SK-N-SH (cell line): ENCODE results near the gene MARCHF10. TPM values are rescaled to one million over a fixed set of nuclear protein-coding genes. Genes with fewer than 3 reads are reported as not detected.
A peak's percentile ranks its signal among the peaks of the same experiment; 100 is the strongest.

ENCODE experiments used
- CTCF ChIA-PET: fragments of 300-600, 350-600 bp; formaldehyde crosslinking; extraction: SDS; loops from one replicate; lab custom pipeline; 2021; lab: Yijun Ruan, JAX
- POLR2A ChIA-PET: fragments of 350-600 bp; sonication (Branson Sonifier 250); formaldehyde crosslinking; extraction: SDS; loops from one replicate; lab custom pipeline; 2020; ENCODE audit warnings: antibody characterized with exemption, inconsistent platforms; lab: Yijun Ruan, JAX
- DNase-seq: peaks from one replicate; pipeline ENCODE4 v3.0.0; 2012
- H2AFZ ChIP-seq: fragments of 200-600 bp; sonication (generic); 2 replicates; pipeline ENCODE4 v1.8.1; 2016; ENCODE audit warnings: antibody characterized with exemption, mild to moderate bottlenecking, low read depth
- H3F3A ChIP-seq: fragments of 200-600 bp; sonication (generic); replicated peaks from 2 replicates; pipeline ENCODE3; 2016; ENCODE audit warnings: antibody characterized with exemption, mild to moderate bottlenecking; ENCODE audit not compliant: insufficient read depth
- H3K27ac ChIP-seq, 2 experiments: fragments of 200-500 bp in 1 of 2; fragments of 200-600 bp in 1 of 2; sonication (Bioruptor generic) in 1 of 2; sonication (generic), shearing (Covaris generic) in 1 of 2; 2 replicates each; pipeline versions ENCODE4 v1.5.1 to v1.6.1; 2014 to 2016; ENCODE audit warnings: low read depth in 2 of 2, inconsistent platforms in 1 of 2, low read length in 1 of 2, mild to moderate bottlenecking in 1 of 2, mixed read lengths in 1 of 2
- H3K27me3 ChIP-seq: fragments of 200-600 bp; sonication (generic), shearing (Covaris generic); 2 replicates; pipeline ENCODE4 v1.6.1; 2016; ENCODE audit warnings: mixed run types; ENCODE audit not compliant: insufficient read depth
- H3K36me3 ChIP-seq, 2 experiments: fragments of 200-500 bp in 1 of 2; fragments of 200-600 bp in 1 of 2; sonication (Bioruptor generic) in 1 of 2; sonication (generic) in 1 of 2; replicated peaks in 1 of 2; 2 replicates each; pipeline versions ENCODE3 to v1.5.1; 2014 to 2016; ENCODE audit warnings: low read length in 1 of 2, mild to moderate bottlenecking in 1 of 2; ENCODE audit not compliant: insufficient read depth in 2 of 2, control insufficient read depth in 1 of 2
- H3K4me1 ChIP-seq, 2 experiments: fragments of 200-500 bp in 1 of 2; fragments of 200-600 bp in 1 of 2; sonication (Bioruptor generic) in 1 of 2; sonication (generic), shearing (Covaris generic) in 1 of 2; 2 replicates each; pipeline versions ENCODE4 v1.5.1 to v1.6.1; 2014 to 2016; ENCODE audit warnings: low read depth in 1 of 2, low read length in 1 of 2, mixed run types in 1 of 2; ENCODE audit not compliant: insufficient read depth in 2 of 2, control insufficient read depth in 1 of 2
- H3K4me2 ChIP-seq: fragments of 200-600 bp; sonication (generic), shearing (Covaris generic); 2 replicates; pipeline ENCODE4 v1.6.1; 2017; ENCODE audit warnings: mixed run types
- H3K4me3 ChIP-seq, 2 experiments: fragments of 200-500 bp in 1 of 2; fragments of 200-600 bp in 1 of 2; sonication (Bioruptor generic) in 1 of 2; sonication (generic), shearing (Covaris generic) in 1 of 2; 2 replicates each; pipeline versions ENCODE4 v1.5.1 to v1.8.1; 2014 to 2016; ENCODE audit warnings: low read depth in 2 of 2, inconsistent platforms in 1 of 2, low read length in 1 of 2, mild to moderate bottlenecking in 1 of 2, mixed read lengths in 1 of 2, moderate library complexity in 1 of 2
- H3K79me2 ChIP-seq: fragments of 200-600 bp; sonication (generic); 2 replicates; pipeline ENCODE4 v1.8.1; 2017; ENCODE audit warnings: mild to moderate bottlenecking; ENCODE audit not compliant: insufficient read depth
- H3K9ac ChIP-seq: fragments of 200-600 bp; sonication (generic); 2 replicates; pipeline ENCODE4 v1.6.1; 2017; ENCODE audit warnings: mixed run types
- H3K9me2 ChIP-seq: fragments of 200-600 bp; sonication (generic); 2 replicates; pipeline ENCODE4 v1.6.1; 2017; ENCODE audit warnings: mixed run types
- H3K9me3 ChIP-seq: fragments of 200-600 bp; sonication (generic); 2 replicates; pipeline ENCODE4 v1.6.1; 2017; ENCODE audit warnings: mixed run types, mild to moderate bottlenecking, moderate library complexity
- H4K20me1 ChIP-seq: fragments of 200-600 bp; sonication (generic); 2 replicates; pipeline ENCODE4 v1.6.1; 2017; ENCODE audit warnings: mild to moderate bottlenecking, mixed run types; ENCODE audit not compliant: insufficient read depth
- CHD2 ChIP-seq: fragments of 150-350 bp; IDR thresholded peaks from 2 replicates; pipeline ENCODE4 v1.6.1; 2018; ENCODE audit warnings: low read length; ENCODE audit not compliant: partially characterized antibody
- ELF1 ChIP-seq: IDR thresholded peaks from 2 replicates; pipeline ENCODE4 v1.4.0; 2012
- EZH2phosphoT487 ChIP-seq: fragments of 200-600 bp; sonication (generic); IDR thresholded peaks from 2 replicates; pipeline ENCODE4 v1.6.1; 2017; ENCODE audit warnings: low read depth, mixed run types, mild to moderate bottlenecking, antibody characterized with exemption, moderate library complexity, borderline replicate concordance
- FOXM1 ChIP-seq: IDR thresholded peaks from 2 replicates; pipeline ENCODE4 v1.4.0; 2012; ENCODE audit warnings: low read depth, mild to moderate bottlenecking
- GATA2 ChIP-seq: sonication (generic); formaldehyde crosslinking; IDR thresholded peaks from 2 replicates; pipeline ENCODE4 v1.5.0; 2020; ENCODE audit warnings: mild to moderate bottlenecking, missing genetic modification reagents
- JUND ChIP-seq: IDR thresholded peaks from 2 replicates; pipeline ENCODE4 v1.4.0; 2012
- MAX ChIP-seq: IDR thresholded peaks from 2 replicates; pipeline ENCODE4 v1.4.0; 2012; ENCODE audit warnings: low read depth
- NRF1 ChIP-seq: IDR thresholded peaks from 2 replicates; pipeline ENCODE4 v1.6.1; 2012; ENCODE audit warnings: low read depth, mild to moderate bottlenecking, low read length
- RAD21 ChIP-seq: IDR thresholded peaks from 2 replicates; pipeline ENCODE4 v1.6.1; 2012; ENCODE audit warnings: mild to moderate bottlenecking, low read length
- RXRA ChIP-seq: IDR thresholded peaks from 2 replicates; pipeline ENCODE4 v1.4.0; 2012; ENCODE audit warnings: low read depth, mild to moderate bottlenecking, borderline replicate concordance
- SMC3 ChIP-seq: IDR thresholded peaks from 2 replicates; pipeline ENCODE4 v1.6.1; 2012; ENCODE audit warnings: low read depth, low read length, improper control_type of control experiment
- TCF12 ChIP-seq: IDR thresholded peaks from 2 replicates; pipeline ENCODE4 v1.4.0; 2012
- WGBS: methylation state at CpG from one replicate; pipeline ENCODE4 v1.1.6; 2017; ENCODE audit warnings: low lambda C conversion rate; 5-methylcytosine and 5-hydroxymethylcytosine counted together
- polyA plus RNA-seq, 3 experiments: library from polyadenylated mRNA; depleted of rRNA; stranded (reverse); fragments of >200 nt; gene quantifications; 2 replicates each; pipeline ENCODE4 v1.2.3, GENCODE V29; 2012
- TF ChIP-seq, protein P1 (sequence below): fragments of 200-600 bp; sonication (generic); IDR thresholded peaks from 2 replicates; pipeline ENCODE4 v1.6.1; 2017; ENCODE audit warnings: antibody characterized with exemption, mild to moderate bottlenecking, moderate library complexity
- TF ChIP-seq, protein P2 (sequence below): fragments of 150-350 bp; IDR thresholded peaks from 2 replicates; pipeline ENCODE4 v1.6.1; 2016; ENCODE audit warnings: mild to moderate bottlenecking, low read depth, low read length

MARCHF10 gene
- polyA plus RNA-seq, 1 of the 3 experiments (the other 2 are of a cell fraction), result 0.16 TPM

- Histone ChIP-seq H3K27me3 (no peaks in the 10 kb centered on the region), H3K9me3 (no peaks in the 10 kb centered on the region), H3K4me2 (no peak overlapping the region), H3K9me2 (no peaks in the 10 kb centered on the region), H3K4me3 (no peak overlapping the region), H2AFZ (no peak overlapping the region), H4K20me1 (peaks cover 44% of the 10 kb centered on the region), H3K79me2 (peaks cover 64% of the 10 kb centered on the region), H3F3A (peaks cover 16% of the 10 kb centered on the region), H3K36me3 (peaks cover 41 to 54% of the 10 kb centered on the region in 2 experiments), H3K27ac (no peak overlapping the region), H3K4me1 (peaks cover 0 to 16% of the 10 kb centered on the region in 2 experiments; a peak in 1 of 4 replicates), H3K9ac (no peak overlapping the region)
- CTCF ChIA-PET, result interaction anchor here (1.9 kb wide), 1 partner anchor 10 kb away, joined by 4 read pairs; no protein-coding TSS in a partner anchor
- POLR2A ChIA-PET, result no interaction called here
- TF ChIP-seq RXRA (no peak), MAX (no peak), SMC3 (no peak), JUND (no peak), TCF12 (no peak), RAD21 (no peak), GATA2 (no peak), NRF1 (no peak), FOXM1 (no peak), CHD2 (no peak), ELF1 (no peak), EZH2phosphoT487 (no peak)
- TF ChIP-seq, protein P1, sequence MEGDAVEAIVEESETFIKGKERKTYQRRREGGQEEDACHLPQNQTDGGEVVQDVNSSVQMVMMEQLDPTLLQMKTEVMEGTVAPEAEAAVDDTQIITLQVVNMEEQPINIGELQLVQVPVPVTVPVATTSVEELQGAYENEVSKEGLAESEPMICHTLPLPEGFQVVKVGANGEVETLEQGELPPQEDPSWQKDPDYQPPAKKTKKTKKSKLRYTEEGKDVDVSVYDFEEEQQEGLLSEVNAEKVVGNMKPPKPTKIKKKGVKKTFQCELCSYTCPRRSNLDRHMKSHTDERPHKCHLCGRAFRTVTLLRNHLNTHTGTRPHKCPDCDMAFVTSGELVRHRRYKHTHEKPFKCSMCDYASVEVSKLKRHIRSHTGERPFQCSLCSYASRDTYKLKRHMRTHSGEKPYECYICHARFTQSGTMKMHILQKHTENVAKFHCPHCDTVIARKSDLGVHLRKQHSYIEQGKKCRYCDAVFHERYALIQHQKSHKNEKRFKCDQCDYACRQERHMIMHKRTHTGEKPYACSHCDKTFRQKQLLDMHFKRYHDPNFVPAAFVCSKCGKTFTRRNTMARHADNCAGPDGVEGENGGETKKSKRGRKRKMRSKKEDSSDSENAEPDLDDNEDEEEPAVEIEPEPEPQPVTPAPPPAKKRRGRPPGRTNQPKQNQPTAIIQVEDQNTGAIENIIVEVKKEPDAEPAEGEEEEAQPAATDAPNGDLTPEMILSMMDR, result no peak
- TF ChIP-seq, protein P2, sequence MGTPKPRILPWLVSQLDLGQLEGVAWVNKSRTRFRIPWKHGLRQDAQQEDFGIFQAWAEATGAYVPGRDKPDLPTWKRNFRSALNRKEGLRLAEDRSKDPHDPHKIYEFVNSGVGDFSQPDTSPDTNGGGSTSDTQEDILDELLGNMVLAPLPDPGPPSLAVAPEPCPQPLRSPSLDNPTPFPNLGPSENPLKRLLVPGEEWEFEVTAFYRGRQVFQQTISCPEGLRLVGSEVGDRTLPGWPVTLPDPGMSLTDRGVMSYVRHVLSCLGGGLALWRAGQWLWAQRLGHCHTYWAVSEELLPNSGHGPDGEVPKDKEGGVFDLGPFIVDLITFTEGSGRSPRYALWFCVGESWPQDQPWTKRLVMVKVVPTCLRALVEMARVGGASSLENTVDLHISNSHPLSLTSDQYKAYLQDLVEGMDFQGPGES, result no peak
- DNase-seq, result peak; percentile 47
- WGBS, result 96% methylated on average over 35 of the region's 40 CpGs
Observed at GRCh38 chr17:62666801-62667591, 141.1 kb downstream of the MARCHF10 start.
